Stimulated activated CD8-positive, alpha-beta memory T cell treated with anti-CD3 and anti-CD28 coated beads, Interleukin-7, amount 100 ng/mL, for 48 hours (primary cell): Measurements from ENCODE around the gene PTPRN2.

ENCODE experiments used
- DNase-seq, 2 donors: peaks; one replicate each; pipeline ENCODE4 v3.0.0-alpha.2; 2020; ENCODE audit warnings: low read depth in 1 of 2; ENCODE audit errors: extremely low read depth in 1 of 2

Gene PTPRN2

DNA sequence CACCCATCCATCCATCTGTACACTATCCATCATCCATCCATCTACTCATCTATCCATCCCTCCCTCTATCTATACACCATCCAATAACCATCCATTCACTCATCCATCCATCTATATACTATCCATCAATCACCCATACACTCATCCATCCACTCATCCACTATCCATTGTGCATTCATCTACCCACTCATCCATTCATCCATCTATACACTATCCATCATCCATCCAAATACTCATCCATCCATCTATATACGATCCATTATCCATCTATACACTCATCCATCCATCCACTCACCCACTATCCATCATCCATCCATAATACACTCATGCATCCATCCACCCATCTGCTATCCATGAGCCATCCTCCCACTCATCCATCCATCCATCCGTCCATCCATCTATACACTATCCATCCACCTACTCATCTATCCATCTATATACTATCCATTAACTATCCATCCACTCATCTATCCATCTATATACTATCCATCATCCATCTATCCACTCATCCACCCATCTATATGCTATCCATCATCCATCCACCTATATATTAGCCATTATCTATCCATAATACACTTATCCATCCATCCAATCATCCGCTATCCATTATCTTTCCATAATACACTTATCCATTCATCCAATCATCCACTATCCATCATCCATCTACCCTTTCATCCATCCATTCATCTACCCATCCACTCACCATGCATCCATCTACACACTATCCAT, 765.5 kb downstream of the PTPRN2 start:
- DNase-seq: no peak

DNA sequence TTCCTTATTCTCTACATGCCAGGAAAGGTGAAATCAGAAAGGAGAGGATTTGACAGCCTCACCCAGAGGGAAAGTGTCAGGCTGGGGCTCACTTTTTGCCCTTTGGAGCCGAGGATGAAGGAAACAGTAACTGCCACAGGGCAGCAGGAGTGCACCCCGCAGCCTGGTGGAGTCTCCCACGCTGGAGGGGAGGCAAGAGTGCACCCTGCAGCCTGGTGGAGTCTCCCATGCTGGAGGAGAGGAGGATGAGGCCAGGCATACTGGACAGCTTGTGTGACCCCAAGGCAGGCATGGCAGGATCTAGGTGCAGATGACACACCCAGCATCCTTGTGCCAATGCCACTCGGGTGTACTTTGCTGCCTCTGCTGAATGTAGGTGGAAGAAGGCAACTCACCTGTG, 766.8 kb downstream of the PTPRN2 start:
- no peak for DNase-seq

DNA sequence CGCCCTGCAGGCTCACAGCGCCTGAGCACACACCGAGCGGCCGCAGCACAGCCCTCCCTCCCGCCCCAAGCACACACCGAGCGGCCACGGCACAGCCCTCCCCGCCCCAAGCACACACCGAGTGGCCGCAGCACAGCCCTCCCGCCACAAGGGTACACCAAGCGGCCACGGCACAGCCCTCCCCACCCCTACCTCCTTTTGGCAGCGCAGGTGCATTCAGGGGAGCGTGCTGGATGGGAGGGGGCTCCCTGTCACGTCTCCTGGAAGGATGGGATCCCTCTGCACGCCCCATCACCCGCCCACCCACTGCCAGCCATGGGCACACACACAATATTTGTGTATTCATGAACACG, 768.2 kb downstream of the PTPRN2 start:
- no peak for DNase-seq

DNA sequence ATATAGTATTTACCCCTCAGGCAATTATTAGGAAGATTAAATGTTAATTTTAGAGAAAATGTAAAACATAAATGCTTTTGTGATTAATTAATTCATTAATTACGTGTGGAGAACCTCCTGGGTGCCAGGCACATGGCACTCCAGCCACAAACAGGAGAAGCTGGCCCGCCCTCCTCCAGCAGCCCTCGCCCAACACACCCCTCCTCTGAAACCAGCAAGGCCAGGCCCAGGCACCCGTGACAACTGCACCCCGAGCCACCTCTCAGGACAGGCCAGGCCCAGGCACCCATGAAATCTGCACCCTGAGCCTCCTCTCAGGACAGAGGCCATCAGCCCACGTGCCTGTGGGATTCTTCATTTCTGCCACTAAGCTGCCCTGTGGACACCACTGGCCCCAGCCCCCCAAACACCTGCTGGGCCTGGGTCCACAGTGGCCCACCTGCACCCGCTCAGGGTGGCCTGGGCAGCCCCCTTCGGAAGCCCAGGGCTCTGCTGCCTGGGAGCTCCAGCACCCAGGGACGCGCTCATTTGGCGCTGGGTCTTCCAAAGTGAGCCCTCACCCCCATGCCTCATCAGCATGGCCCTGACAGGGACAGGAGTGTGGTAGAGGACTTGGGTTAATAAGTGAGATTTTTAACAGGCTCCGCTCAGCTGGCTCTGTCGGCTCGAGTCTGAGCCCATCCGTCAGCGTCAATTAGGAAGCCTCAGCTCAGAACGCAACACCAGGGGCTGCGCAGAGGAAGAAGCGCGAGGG, 768.7 kb downstream of the PTPRN2 start:
- DNase-seq: no peak

DNA sequence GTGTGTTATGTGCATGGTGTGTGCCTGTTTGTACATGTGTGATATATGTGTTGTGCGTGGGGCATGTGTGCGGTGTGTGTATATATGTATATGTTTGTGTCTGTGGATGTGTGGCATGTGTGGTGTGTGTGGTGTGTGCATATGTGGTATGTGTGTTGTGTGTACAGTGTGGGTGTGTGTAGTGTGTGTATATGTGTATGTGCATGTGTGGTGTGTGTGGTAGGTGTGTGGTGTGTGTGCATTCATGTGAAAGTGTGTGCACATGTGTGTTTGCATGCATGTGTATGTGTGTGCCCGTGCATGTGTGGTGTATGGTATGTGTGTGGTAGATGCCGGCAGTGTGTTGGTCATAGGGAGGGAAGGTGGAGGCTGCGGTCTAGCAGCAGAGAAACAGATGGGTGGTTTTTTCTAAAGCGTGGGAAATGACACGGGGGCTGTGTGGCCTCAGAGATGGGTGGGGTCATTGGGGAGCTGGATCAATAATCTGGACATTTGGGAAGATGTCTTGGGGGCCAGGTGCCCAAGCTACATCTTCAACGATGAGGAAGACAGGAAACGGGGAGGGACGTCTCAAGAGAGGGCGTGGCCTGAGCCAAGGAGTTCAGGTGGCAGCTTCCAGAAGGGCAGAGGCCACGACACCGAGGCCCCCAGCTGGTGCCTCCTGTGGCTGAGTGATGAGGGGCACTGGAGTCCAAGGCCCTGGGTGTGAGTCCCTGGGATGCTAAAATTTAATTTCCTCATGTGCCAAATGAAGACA, 769.5 kb downstream of the PTPRN2 start:
- DNase-seq: no peak

DNA sequence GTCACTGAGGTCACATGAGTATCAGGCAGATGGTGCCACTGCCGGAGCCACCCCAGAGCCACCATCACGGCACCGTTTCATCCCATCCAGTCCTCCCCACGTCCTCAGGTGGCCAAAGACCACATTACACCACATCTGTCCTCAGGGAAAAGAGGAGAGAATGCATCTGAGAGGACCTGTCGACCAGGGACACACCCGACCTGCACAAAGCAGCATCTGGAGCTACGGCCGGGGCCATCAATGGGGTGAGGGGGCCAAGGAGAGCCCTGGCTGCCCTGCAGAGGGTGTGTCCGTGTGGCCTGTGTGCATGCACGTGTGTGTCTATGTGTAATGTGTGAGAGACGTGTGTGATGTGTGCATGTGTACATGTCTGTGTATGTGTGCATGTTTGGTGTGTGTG, 770.2 kb downstream of the PTPRN2 start:
- no peak for DNase-seq

DNA sequence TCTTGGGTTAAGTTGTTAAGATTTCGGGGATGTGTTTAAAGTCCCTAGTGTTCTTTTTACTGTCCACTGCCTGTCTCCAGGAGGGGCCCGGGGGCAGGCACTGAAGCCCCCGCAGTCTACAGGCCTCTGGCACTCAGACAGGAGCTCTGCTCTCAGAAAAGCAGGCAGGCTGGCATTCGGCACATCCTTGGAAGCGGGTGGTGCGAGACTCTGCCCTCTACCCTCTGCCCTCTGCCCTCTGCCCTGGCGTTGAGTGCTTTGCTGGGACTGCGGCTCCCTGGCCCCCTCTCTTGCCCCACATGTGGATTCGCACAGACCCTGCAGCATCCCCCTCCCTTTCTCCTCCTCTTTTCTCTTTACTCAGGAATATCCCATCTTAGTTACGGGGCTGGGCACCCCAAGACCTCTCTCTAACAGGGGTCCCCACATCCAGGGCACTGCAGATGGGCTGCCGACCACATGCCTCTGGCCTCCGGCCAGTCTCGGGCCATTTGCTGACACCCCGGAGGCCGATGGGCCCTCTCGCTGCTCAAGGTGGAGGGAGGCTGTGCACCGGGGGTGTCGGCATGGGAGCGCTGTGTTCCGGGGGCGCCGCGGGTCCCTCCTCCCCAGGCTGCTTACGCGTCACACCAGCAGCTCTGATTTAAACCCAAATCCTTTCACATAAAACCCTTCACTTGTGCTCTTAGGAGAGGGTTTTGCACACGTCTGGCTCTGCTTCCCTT, 770.9 kb downstream of the PTPRN2 start:
- DNase-seq: no peak

DNA sequence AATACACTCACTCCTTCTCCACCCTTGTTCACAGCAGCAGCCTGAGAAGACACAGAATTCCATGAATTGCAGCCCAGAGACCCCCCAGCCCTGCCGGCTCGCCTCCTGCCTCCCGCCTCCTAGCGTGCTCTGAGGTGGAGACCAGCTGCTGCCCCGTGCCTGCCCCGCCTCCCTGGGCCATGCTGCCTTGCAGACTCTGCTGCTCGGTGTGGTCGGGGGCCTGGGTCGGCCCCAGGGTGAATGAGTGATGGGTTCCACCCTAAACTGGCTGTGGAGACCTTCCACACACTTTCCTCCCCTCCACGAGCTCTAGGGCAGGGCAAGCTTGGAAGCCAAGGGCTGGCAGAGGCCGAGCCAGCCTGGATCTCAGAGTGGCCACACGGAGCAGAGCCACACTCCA, 771.5 kb downstream of the PTPRN2 start:
- no peak for DNase-seq

DNA sequence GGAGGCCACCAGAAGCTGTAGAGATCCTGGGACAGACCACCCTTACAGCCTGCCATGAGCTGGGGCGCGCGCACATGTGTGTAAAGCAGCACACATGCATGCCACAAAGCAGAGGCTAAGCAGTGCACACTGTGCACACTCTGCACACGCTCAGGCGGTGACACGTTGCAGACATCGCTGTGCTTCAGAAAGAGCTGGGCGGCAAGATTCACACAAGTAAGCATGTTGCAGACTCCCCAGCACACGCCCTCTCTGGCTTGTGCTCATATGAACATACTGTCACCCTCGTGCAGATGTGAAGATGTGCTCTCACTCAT, 772.0 kb downstream of the PTPRN2 start:
- no peak for DNase-seq

DNA sequence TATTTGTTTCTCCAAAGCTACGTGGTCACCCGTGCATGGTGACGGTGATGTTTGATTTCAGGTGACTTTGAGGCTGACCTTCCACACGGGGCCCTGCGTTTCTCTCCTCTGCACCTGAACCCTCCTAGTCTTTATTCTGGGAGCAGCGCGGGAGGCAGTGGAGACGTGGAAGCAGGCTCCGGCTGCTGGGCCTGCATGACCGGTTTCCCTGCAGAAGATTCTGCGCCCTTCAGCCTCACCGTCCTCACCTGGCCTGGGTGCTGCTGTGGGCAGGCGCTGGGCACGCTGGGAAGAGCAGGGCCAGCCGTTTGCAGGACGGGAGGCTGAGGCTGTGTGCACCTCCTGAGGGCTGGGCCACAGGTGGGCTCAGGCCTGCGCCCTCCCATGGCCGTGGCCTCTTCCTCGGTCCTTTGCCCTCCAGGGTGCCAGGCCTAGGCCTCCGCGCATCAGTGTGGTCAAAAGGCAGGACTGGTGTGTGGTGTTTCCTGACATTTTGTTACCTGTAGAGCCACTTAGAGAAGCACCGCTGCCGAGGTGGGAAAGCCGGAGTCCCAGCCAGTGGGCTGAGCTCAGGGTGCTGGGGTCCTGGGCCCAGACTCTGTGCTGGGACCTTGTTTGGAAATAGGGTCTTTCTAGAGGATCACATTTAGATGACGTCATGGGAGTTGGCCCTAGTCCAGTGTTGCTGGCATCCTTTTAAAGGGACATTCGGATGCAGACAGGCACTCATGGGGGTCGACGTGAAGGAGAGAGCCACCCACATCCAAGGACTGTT, 772.5 kb downstream of the PTPRN2 start:
- no peak for DNase-seq

DNA sequence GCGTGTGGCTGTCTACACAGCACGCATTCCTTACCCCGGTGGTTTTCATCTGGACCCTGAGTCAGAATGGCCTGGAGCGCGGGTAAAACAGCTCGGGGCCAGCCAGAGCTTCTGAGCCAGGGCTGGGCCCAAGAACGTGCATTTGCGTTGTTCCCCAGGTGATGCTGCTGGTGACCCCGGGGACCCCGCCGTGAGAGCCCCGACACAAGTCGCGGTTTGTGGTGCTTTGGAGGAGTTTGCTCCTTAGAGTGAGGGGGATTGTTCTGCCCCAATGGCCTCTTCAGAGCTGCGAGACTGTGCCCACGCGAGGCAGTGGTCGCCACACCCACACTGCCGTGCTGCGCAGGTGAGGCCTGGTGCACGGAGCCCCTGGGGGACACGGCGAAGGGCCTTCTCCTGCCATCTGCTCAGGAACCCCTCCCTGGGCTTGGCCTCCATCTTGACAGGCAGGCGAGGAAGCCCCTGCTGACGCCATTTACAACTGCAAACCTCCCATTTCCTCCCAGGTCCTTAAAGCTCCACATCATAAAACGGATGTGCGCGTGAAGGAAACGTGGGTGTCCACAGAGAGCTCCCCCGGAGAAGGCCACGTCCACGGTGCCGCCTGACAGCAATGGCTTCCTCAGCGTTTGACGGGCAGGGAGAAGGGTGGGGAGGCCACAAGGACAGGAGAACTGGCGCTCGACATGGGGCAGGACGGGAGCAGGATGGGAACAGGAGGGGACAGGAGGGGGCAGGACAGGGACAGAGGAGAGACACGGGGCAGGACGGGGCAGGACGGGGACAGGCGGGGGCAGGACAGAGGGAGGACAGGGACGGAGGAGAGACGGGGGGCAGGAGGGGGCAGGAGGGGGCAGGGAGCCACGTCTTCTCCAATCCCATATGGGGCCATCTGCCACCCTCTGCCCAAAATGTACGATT, 773.6 kb downstream of the PTPRN2 start:
- no peak for DNase-seq

DNA sequence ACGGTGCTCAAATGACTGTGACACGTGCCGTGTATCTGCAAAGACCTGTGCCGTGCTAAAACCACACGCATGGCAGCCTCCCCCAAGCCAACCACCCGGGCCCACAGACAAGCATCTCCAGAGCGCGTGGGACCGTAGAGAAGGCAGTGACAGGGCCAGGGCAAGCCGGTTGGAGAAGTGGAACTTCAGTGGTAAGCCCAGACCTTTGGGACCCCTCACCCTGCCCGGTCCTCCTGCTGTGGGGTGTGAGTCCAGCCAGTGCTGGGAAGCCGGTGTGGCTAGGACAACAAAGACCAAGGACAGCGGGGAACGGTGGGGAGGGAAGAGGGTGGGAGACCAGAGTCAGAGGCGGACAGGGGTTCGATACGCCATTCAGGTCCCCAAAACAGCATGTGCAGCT, 774.6 kb downstream of the PTPRN2 start:
- DNase-seq: no peak

DNA sequence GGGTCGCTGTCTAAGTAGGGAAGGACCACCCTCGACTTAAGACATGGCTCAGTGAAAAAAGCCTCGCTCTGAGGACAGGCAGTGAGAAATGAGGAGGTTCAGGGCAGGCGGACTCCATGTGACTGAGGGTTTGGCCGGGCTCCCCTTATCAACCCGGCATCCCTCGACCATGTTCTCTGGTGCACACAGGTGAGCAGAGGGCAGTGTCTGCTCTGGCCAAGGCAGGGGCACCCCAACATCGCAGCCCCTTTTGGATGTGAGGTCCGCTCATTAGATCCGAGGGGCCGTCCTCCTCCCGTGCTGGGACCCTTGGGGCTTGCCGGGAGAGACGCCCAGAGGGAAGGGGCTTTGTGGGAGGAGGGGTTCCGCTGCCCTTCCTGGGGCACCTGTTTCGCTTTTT, 775.7 kb downstream of the PTPRN2 start:
- DNase-seq: no peak

DNA sequence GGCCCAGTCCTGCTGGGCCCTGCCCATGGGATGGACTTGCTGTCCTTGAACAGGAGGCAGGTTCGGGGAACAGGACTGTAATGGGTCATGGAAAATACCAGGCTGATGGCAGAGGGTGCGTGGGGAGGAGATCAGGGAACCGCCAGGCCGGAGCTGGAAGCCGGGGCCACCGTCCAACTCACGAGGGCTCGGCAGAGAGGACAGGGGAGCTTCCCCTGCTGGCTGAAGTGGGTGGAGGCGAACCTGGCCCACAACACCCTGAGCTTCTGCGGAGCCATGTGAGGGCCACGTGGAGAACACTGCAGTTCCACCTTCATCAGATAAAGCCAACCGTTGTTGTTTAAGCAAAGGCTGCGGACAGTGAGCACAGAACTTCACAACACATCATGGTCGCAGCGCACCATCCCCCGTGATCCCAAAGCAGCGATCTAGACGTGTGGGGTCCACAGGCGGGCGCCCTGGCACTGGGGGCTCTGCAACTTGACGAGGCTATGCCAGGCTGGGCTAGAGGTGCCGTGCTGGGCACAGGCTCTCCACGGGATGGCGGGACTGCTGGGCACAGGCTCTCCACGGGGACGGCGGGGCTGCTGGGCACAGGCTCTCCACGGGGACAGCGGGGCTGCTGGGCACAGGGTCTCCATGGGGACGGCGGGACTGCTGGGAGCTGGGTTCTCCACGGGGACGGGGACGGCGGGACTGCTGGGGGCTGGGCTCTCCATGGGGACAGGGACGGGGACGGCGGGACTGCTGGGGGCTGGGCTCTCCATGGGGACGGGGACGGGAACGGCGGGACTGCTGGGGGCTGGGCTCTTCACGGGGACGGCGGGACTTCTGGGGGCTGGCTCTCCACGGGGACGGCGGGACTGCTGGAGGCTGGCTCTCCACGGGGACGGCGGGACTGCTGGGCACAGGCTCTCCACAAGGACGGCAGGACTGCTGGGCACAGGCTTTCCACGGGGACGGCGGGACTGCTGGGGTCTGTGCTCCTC, 777.5 kb downstream of the PTPRN2 start:
- no peak for DNase-seq

DNA sequence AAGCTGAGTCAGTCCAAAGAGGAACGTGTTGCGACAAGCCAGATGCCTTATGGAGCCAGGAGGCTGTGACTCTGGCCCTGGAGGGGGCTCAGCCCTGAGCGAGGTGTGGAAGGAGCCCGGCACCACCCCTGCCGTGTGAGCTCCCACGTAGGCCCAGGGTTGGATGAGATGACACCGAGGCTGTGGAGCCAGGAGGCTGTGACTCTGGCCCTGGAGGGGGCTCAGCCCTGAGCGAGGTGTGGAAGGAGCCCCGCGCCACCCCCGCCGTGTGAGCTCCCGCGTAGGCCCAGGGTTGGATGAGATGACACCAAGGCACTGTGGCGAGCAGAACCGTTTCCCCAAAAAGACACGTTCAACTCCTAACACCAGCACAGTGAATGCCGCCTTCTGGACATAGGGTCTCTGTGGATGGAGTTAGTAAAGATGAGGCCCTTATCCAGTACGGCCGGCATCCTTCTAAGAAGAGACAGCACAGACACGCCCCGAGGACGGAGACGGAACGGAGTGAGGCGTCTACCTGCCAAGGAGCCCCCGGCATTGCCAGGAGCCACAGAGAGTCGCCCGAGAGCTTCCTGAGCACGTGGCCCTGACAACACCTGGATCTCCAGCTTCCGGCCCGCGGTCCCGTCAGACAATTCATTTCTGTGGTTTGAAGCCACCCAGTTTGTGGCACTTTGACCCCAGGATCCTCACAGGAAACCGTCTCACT, 778.3 kb downstream of the PTPRN2 start:
- no peak for DNase-seq

DNA sequence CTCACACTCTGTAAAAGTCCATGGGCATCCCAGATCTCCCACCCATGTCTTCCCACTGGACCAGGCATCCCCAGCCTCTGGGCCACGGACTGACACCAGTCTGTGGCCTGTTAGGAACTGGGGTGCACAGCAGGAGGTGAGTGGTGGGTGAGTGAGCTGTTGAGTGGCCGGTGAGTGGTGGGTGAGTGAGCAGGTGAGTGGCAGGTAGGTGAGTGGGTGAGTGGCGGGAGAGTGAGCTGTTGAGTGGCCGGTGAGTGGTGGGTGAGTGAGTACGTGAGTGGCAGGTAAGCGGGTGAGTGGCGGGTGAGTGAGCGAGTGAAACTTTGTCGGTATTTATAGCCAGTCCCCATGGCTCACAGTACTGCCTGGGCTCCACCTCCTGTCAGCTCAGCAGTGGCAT, 779.6 kb downstream of the PTPRN2 start:
- no peak for DNase-seq

DNA sequence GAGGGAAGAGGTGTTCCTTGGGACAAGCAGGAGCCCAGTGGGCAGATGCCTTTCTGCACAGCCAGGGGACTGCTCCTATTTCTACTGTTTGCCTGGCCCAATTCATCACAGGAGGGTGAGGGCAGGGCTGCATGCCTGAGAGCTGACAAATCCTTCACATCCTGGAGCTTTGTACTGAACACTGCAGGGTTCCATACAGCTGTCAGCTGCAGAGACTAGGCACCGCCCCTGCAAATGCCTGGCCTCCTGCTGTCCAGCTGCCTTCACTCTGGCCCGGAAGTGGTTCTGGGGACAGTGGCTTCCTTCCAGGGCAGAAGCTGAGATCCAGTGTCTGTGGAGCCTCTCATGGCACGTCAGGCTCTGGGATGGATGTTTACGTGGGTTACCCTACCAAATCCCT, 780.1 kb downstream of the PTPRN2 start:
- DNase-seq: no peak

DNA sequence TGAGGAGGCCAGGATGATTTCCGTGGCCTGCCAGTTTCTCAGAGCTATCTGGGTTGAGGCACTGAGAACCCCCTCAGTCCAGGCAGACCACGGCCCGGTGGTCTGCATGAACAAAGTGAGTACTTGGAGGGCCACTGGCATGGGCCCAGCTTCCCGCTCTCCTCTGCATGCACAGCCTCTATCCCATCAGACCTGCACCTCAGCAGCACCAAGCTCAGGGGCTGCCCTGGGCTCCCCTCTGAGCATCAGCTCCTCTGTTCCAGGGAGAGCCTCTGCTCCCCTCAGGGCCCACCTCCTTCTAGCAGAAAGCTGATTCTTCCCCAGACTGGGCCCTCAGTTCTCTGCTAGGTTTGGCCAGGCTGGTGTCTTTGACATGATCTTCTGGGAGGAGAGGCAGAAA, 780.9 kb downstream of the PTPRN2 start:
- no peak for DNase-seq
